ENCODE data around the gene SHE. TPM values are rescaled to one million over a fixed set of nuclear protein-coding genes. Genes with fewer than 3 reads are reported as not detected.

Gene SHE
- total and polyA plus RNA-seq, 2 experiments from 2014 or later: 0.23 to 0.69 TPM

GRCh38 chr1:154527192-154527591 is 25.0 kb upstream of the SHE start:
- peaks cover 6% of the 10 kb centered on the region for H3K36me3 Mint-ChIP-seq (ENCODE audit: low read depth)
- H3K4me3 Mint-ChIP-seq: no peak overlapping the region
- Histone ChIP-seq H3K79me2 (replicated peaks; ENCODE audit: insufficient read depth) (no peaks in the 10 kb centered on the region), H3K4me2 (no peak overlapping the region), H3K36me3 (ENCODE audit: insufficient read depth) (no peaks in the 10 kb centered on the region), H4K20me1 (replicated peaks; ENCODE audit: insufficient read depth) (no peaks in the 10 kb centered on the region), H3K27me3 (ENCODE audit: insufficient read depth) (no peaks in the 10 kb centered on the region), H3F3A (replicated peaks; ENCODE audit: low read depth) (no peaks in the 10 kb centered on the region), H2AFZ (no peak overlapping the region), H3K9me2 (ENCODE audit: insufficient read depth) (no peaks in the 10 kb centered on the region), H3K4me1 (ENCODE audit: insufficient read depth) (no peaks in the 10 kb centered on the region), H3K27ac (ENCODE audit: low read depth) (no peak overlapping the region), H3K4me3 (no peak overlapping the region)
- DNase-seq (ENCODE audit: low spot score): no peak
- no peak for ATAC-seq
- TF ChIP-seq CREB1 (CRISPR knock-in tag; IDR thresholded peaks at IDR 0.05; ENCODE audit: low read depth) (no peak), STAT1 (IDR thresholded peaks at IDR 0.05; ENCODE audit: unreplicated experiment) (no peak), POLR2AphosphoS5 (IDR thresholded peaks at IDR 0.05; ENCODE audit: low read depth) (no peak), ZNF114 (CRISPR knock-in tag; IDR thresholded peaks at IDR 0.05) (no peak), EZH2 (IDR thresholded peaks at IDR 0.05; ENCODE audit: low read depth, unreplicated experiment) (no peak), ZNF331 (CRISPR knock-in tag; IDR thresholded peaks at IDR 0.05; ENCODE audit: low read depth) (no peak), JUNB (IDR thresholded peaks at IDR 0.05; ENCODE audit: unreplicated experiment) (no peak), ETS1 (IDR thresholded peaks at IDR 0.05) (no peak), NANOG (IDR thresholded peaks at IDR 0.05; ENCODE audit: borderline replicate concordance) (no peak), CTCF (conservative IDR thresholded peaks at IDR 0.05; ENCODE audit: low read depth in 2 of 2) (no peak), EZH2phosphoT487 (IDR thresholded peaks at IDR 0.05; ENCODE audit: unreplicated experiment) (no peak)
- TF ChIP-seq, protein P1, sequence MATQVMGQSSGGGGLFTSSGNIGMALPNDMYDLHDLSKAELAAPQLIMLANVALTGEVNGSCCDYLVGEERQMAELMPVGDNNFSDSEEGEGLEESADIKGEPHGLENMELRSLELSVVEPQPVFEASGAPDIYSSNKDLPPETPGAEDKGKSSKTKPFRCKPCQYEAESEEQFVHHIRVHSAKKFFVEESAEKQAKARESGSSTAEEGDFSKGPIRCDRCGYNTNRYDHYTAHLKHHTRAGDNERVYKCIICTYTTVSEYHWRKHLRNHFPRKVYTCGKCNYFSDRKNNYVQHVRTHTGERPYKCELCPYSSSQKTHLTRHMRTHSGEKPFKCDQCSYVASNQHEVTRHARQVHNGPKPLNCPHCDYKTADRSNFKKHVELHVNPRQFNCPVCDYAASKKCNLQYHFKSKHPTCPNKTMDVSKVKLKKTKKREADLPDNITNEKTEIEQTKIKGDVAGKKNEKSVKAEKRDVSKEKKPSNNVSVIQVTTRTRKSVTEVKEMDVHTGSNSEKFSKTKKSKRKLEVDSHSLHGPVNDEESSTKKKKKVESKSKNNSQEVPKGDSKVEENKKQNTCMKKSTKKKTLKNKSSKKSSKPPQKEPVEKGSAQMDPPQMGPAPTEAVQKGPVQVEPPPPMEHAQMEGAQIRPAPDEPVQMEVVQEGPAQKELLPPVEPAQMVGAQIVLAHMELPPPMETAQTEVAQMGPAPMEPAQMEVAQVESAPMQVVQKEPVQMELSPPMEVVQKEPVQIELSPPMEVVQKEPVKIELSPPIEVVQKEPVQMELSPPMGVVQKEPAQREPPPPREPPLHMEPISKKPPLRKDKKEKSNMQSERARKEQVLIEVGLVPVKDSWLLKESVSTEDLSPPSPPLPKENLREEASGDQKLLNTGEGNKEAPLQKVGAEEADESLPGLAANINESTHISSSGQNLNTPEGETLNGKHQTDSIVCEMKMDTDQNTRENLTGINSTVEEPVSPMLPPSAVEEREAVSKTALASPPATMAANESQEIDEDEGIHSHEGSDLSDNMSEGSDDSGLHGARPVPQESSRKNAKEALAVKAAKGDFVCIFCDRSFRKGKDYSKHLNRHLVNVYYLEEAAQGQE (IDR thresholded peaks at IDR 0.05; ENCODE audit: unreplicated experiment): no peak
- TF ChIP-seq, protein P2, sequence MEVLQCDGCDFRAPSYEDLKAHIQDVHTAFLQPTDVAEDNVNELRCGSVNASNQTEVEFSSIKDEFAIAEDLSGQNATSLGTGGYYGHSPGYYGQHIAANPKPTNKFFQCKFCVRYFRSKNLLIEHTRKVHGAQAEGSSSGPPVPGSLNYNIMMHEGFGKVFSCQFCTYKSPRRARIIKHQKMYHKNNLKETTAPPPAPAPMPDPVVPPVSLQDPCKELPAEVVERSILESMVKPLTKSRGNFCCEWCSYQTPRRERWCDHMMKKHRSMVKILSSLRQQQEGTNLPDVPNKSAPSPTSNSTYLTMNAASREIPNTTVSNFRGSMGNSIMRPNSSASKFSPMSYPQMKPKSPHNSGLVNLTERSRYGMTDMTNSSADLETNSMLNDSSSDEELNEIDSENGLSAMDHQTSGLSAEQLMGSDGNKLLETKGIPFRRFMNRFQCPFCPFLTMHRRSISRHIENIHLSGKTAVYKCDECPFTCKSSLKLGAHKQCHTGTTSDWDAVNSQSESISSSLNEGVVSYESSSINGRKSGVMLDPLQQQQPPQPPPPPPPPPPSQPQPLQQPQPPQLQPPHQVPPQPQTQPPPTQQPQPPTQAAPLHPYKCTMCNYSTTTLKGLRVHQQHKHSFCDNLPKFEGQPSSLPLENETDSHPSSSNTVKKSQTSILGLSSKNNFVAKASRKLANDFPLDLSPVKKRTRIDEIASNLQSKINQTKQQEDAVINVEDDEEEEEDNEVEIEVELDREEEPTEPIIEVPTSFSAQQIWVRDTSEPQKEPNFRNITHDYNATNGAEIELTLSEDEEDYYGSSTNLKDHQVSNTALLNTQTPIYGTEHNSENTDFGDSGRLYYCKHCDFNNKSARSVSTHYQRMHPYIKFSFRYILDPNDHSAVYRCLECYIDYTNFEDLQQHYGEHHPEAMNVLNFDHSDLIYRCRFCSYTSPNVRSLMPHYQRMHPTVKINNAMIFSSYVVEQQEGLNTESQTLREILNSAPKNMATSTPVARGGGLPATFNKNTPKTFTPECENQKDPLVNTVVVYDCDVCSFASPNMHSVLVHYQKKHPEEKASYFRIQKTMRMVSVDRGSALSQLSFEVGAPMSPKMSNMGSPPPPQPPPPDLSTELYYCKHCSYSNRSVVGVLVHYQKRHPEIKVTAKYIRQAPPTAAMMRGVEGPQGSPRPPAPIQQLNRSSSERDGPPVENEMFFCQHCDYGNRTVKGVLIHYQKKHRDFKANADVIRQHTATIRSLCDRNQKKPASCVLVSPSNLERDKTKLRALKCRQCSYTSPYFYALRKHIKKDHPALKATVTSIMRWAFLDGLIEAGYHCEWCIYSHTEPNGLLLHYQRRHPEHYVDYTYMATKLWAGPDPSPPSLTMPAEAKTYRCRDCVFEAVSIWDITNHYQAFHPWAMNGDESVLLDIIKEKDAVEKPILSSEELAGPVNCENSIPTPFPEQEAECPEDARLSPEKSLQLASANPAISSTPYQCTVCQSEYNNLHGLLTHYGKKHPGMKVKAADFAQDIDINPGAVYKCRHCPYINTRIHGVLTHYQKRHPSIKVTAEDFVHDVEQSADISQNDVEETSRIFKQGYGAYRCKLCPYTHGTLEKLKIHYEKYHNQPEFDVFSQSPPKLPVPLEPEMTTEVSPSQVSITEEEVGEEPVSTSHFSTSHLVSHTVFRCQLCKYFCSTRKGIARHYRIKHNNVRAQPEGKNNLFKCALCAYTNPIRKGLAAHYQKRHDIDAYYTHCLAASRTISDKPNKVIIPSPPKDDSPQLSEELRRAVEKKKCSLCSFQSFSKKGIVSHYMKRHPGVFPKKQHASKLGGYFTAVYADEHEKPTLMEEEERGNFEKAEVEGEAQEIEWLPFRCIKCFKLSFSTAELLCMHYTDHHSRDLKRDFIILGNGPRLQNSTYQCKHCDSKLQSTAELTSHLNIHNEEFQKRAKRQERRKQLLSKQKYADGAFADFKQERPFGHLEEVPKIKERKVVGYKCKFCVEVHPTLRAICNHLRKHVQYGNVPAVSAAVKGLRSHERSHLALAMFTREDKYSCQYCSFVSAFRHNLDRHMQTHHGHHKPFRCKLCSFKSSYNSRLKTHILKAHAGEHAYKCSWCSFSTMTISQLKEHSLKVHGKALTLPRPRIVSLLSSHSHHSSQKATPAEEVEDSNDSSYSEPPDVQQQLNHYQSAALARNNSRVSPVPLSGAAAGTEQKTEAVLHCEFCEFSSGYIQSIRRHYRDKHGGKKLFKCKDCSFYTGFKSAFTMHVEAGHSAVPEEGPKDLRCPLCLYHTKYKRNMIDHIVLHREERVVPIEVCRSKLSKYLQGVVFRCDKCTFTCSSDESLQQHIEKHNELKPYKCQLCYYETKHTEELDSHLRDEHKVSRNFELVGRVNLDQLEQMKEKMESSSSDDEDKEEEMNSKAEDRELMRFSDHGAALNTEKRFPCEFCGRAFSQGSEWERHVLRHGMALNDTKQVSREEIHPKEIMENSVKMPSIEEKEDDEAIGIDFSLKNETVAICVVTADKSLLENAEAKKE (CRISPR knock-in tag; IDR thresholded peaks at IDR 0.05): no peak
- peaks cover 8% of the 10 kb centered on the region for H3K9me3 Mint-ChIP-seq
- H3K27me3 Mint-ChIP-seq (ENCODE audit: insufficient read depth, low read depth, poor library complexity): peaks cover 6% of the 10 kb centered on the region
- no peak overlapping the region for H3K27ac Mint-ChIP-seq
- H3K4me1 Mint-ChIP-seq: no peaks in the 10 kb centered on the region
